SK-N-SH treated with all-trans-retinoic acid at 6 μM for 48 hours (cell line): Measurements from ENCODE around the gene DMD.

Experiments
- CSDC2 ChIP-seq: fragments of 250-450 bp; sonication (Bioruptor Pico); IDR thresholded peaks from 2 replicates; pipeline ENCODE4 v1.5.0; 2020; ENCODE audit warnings: mild to moderate bottlenecking, moderate library complexity
- ISL1 ChIP-seq: fragments of 250-450 bp; sonication (Bioruptor Pico); IDR thresholded peaks from 2 replicates; pipeline ENCODE4 v2.1.2; 2022; ENCODE audit warnings: mild to moderate bottlenecking, moderate library complexity
- RARB ChIP-seq: fragments of 250-450 bp; sonication (Bioruptor Pico); IDR thresholded peaks from 2 replicates; pipeline ENCODE4 v1.8.0; 2021; ENCODE audit warnings: mild to moderate bottlenecking, moderate library complexity
- ZFP30 ChIP-seq: fragments of 450-650 bp; formaldehyde crosslinking; IDR thresholded peaks from 2 replicates; pipeline ENCODE4 v1.5.0; 2022; ENCODE audit warnings: mild to moderate bottlenecking, moderate library complexity
- TF ChIP-seq, protein P1 (sequence below): fragments of 250-450 bp; sonication (Bioruptor Pico); IDR thresholded peaks from 2 replicates; pipeline ENCODE4 v1.5.0; 2020; ENCODE audit warnings: mild to moderate bottlenecking, moderate library complexity
- TF ChIP-seq, protein P2 (sequence below): fragments of 250-450 bp; sonication (Bioruptor Pico); IDR thresholded peaks from 2 replicates; pipeline ENCODE4 v1.8.0; 2021; ENCODE audit warnings: low read depth, mild to moderate bottlenecking, moderate library complexity, borderline replicate concordance
- TF ChIP-seq, protein P3 (sequence below): fragments of 250-450 bp; sonication (Bioruptor Pico); IDR thresholded peaks from 2 replicates; pipeline ENCODE4 v1.8.0; 2020; ENCODE audit warnings: mild to moderate bottlenecking, moderate library complexity, borderline replicate concordance

DNA sequence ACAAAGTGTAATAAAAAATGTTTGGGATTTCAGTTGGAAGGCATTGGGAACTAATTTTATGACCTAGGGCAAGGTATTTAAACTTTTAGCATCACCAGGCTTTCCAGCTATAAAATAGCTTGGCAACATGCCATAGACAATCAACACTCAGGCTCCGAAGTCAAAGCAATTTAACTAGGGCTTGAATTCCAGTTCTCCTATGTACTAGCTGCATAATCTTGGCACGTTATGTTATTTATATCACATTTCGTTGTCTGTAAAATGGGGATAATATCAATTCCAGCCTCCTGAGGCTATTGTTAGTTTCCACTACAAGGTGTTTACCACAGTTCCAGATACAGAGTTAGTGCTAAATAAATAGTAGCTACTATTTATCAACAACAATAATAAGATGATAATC is 78.8 kb downstream of the DMD start:
- TF ChIP-seq, protein P1, sequence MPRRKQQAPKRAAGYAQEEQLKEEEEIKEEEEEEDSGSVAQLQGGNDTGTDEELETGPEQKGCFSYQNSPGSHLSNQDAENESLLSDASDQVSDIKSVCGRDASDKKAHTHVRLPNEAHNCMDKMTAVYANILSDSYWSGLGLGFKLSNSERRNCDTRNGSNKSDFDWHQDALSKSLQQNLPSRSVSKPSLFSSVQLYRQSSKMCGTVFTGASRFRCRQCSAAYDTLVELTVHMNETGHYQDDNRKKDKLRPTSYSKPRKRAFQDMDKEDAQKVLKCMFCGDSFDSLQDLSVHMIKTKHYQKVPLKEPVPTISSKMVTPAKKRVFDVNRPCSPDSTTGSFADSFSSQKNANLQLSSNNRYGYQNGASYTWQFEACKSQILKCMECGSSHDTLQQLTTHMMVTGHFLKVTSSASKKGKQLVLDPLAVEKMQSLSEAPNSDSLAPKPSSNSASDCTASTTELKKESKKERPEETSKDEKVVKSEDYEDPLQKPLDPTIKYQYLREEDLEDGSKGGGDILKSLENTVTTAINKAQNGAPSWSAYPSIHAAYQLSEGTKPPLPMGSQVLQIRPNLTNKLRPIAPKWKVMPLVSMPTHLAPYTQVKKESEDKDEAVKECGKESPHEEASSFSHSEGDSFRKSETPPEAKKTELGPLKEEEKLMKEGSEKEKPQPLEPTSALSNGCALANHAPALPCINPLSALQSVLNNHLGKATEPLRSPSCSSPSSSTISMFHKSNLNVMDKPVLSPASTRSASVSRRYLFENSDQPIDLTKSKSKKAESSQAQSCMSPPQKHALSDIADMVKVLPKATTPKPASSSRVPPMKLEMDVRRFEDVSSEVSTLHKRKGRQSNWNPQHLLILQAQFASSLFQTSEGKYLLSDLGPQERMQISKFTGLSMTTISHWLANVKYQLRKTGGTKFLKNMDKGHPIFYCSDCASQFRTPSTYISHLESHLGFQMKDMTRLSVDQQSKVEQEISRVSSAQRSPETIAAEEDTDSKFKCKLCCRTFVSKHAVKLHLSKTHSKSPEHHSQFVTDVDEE (CRISPR knock-in tag): no peak
- no peak for TF ChIP-seq RARB (CRISPR knock-in tag)
- TF ChIP-seq ISL1 (CRISPR knock-in tag): no peak
- TF ChIP-seq, protein P2, sequence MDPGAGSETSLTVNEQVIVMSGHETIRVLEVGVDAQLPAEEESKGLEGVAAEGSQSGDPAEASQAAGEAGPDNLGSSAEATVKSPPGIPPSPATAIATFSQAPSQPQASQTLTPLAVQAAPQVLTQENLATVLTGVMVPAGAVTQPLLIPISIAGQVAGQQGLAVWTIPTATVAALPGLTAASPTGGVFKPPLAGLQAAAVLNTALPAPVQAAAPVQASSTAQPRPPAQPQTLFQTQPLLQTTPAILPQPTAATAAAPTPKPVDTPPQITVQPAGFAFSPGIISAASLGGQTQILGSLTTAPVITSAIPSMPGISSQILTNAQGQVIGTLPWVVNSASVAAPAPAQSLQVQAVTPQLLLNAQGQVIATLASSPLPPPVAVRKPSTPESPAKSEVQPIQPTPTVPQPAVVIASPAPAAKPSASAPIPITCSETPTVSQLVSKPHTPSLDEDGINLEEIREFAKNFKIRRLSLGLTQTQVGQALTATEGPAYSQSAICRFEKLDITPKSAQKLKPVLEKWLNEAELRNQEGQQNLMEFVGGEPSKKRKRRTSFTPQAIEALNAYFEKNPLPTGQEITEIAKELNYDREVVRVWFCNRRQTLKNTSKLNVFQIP (CRISPR knock-in tag): no peak
- no peak for TF ChIP-seq ZFP30 (CRISPR knock-in tag)
- TF ChIP-seq, protein P3, sequence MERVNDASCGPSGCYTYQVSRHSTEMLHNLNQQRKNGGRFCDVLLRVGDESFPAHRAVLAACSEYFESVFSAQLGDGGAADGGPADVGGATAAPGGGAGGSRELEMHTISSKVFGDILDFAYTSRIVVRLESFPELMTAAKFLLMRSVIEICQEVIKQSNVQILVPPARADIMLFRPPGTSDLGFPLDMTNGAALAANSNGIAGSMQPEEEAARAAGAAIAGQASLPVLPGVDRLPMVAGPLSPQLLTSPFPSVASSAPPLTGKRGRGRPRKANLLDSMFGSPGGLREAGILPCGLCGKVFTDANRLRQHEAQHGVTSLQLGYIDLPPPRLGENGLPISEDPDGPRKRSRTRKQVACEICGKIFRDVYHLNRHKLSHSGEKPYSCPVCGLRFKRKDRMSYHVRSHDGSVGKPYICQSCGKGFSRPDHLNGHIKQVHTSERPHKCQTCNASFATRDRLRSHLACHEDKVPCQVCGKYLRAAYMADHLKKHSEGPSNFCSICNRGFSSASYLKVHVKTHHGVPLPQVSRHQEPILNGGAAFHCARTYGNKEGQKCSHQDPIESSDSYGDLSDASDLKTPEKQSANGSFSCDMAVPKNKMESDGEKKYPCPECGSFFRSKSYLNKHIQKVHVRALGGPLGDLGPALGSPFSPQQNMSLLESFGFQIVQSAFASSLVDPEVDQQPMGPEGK (CRISPR knock-in tag): no peak
- no peak for TF ChIP-seq CSDC2 (CRISPR knock-in tag)
